ENCODE data around the gene AP1AR.

DNA sequence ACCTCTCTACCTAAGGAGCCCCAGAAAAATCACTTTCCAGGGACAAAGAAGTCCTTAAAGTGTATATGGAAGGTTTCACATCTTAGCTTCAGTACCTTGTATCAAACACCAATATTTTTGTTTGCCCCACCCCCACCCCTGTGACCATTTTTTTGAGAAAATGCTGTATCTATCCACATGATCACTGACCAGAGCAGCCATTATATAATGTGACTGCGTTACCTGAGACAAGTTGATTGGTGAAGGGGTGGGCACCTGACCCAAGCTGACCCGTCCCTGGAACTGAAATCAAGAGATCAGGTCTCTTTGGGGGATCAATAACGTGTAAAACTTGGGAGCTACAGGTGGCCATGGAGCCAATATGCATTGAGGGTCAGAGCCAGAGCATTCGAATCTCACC lies 43.4 kb downstream of the AP1AR start:
- no peak for TF ChIP-seq EP300 (IDR thresholded peaks at IDR 0.05)
- TF ChIP-seq, protein P1, sequence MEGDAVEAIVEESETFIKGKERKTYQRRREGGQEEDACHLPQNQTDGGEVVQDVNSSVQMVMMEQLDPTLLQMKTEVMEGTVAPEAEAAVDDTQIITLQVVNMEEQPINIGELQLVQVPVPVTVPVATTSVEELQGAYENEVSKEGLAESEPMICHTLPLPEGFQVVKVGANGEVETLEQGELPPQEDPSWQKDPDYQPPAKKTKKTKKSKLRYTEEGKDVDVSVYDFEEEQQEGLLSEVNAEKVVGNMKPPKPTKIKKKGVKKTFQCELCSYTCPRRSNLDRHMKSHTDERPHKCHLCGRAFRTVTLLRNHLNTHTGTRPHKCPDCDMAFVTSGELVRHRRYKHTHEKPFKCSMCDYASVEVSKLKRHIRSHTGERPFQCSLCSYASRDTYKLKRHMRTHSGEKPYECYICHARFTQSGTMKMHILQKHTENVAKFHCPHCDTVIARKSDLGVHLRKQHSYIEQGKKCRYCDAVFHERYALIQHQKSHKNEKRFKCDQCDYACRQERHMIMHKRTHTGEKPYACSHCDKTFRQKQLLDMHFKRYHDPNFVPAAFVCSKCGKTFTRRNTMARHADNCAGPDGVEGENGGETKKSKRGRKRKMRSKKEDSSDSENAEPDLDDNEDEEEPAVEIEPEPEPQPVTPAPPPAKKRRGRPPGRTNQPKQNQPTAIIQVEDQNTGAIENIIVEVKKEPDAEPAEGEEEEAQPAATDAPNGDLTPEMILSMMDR (IDR thresholded peaks at IDR 0.05) = no peak
- TF ChIP-seq POLR2A (IDR thresholded peaks at IDR 0.05) = no peak

Measured in stomach (tissue), 4 donors.